Left cardiac atrium (tissue), 4 donors: Measurements from ENCODE around the gene ERC2. TPM values are rescaled to one million over a fixed set of nuclear protein-coding genes. Genes with fewer than 3 reads are reported as not detected.

Experiments
- ATAC-seq, 2 donors: fragments of 200-7000 bp; cut with Tn5 transposase; one replicate each; pipeline ENCODE4 v1.9.1; 2020; ENCODE audit warnings: mild to moderate bottlenecking in 2 of 2, moderate library complexity in 2 of 2
- DNase-seq: peaks from one replicate; pipeline ENCODE4 v3.0.0-alpha.2; 2020
- intact Hi-C, 2 donors: fragments of 100-400 bp; cut with DNase I; formaldehyde crosslinking; loops; one replicate each; pipeline versions ENCODE4 v1.14.1 to v1.15.1; 2022 to 2023
- total RNA-seq, 2 donors: library from RNA; stranded (reverse); fragmentation: NEBNext Ultra II Directional; extraction: Animal tissue kit (Norgen Biotek cat#: 25700); gene quantifications; one replicate each; pipeline ENCODE4 v1.2.1, GENCODE V29; 2021
- donor health status: DM: no; HTN: yes; CAD: no.
- donor health status: DM: no; HTN: yes; CAD: no; lungs with severe emphysema.
- donor health status: DM: yes; HTN: yes; CAD: no.
- donor health status: Dilated cardiomyopathy.

ERC2 gene
- total RNA-seq, 2 donors from 2014 or later: 2.6 to 3.6 TPM

DNA sequence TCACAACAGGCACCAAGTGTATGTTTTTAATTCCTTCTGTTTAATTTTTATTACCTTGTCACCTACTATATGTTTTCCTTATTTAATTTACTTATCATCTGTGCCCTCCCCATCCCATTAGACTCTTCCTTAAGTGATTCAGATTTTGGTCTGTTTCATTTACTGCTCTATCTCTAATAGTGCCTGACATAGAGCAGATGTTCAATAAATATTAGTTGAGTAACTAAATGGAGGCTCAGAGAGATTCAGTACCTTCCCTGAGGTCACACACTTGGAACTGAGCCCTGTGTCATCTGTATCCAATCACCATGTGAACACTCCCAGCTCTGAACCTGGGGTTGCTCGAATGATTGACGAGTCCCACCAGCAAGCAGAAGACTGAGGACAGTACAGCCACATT, 663.1 kb downstream of the ERC2 start:
- intact Hi-C loops: no loop called here
- ATAC-seq (no peak), DNase-seq (no peak)

DNA sequence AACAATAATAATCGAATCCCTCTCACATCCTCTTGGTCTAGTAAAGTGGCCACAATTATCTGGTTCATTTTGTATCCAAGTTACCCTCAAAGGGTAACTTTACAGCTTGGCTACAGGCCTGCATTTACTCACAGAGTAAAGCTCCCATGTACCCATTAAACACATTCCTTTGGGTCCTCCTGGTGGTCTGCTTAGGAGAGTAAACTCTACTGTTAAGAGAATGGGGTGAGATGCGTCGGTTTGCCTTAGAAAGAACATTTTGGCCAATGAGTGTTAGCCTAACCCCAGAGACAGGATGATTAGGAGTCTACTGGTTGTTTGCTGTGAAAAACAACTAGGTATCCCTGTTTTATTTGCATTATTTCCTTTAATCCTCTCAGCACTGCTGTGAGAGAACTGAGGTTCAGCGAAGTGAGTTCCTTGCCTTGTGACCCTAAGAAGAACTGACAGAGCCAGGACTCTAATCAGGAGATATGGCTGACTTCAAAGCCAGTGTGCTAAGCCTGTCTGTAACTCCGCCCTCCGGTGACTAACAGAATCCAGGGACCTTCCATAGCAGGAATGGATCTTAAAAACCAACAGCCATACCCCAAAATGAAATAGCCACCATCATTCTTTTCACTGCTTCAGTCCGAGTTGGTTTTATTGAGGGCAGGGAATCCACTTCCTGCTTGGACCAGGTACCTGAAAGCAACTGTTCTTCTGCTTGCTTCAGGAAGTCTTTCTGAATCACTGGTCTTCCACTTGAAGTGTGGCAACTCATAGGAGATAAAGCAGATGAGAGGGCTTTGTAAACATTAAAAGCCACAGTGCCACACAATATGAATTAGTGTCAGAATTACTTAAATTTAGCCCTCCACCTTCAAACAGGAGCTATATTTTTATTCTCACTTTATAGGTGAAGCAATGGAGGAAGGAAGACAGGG, 663.8 kb downstream of the ERC2 start:
- no peak for DNase-seq
- ATAC-seq: no peak
- intact Hi-C loops: no loop called here

DNA sequence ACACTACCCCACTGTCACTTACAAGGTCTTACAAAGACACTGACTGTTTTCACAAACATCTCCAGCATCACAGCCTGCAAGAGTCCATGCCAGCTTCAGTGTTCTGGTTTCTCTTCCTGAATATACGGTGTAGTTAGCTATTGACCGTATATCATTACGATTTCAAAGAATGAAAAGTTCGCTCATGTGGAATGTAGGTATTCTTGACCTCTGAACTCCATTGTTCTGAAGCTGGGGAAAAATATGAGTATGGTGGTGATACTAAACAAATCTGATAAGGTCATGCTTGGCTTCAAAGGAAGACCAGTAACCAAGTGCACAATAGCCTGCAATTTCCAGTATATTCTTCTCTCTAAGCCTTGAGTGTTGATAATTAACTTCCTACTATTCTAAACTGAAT, 665.5 kb downstream of the ERC2 start:
- no peak for DNase-seq
- ATAC-seq: no peak
- intact Hi-C loops: no loop called here

DNA sequence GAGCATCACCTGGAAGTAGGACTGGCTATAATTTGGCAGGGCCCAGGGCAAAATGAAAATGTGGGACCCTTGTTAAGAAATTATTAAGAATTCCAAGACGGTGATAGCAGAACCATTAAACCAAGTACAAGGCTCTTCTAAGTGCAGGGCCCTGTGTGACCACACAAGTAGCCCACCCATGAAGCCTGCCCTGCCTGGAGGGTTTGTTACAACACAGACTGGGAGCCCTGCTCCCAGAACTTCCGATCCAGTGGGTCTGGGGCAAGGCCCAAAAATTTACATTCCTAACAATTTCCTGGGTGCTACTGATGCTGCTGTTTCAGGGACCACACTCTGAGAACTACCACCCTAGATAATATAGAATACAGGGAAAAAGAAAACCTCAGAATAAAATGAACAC, 666.6 kb downstream of the ERC2 start:
- intact Hi-C loops: no loop called here
- ATAC-seq: no peak
- no peak for DNase-seq

- no peak for DNase-seq
- intact Hi-C loops: no loop called here
- ATAC-seq: no peak
Measured at GRCh38 chr3:55801068-55801467, 667.2 kb downstream of the ERC2 start.

DNA sequence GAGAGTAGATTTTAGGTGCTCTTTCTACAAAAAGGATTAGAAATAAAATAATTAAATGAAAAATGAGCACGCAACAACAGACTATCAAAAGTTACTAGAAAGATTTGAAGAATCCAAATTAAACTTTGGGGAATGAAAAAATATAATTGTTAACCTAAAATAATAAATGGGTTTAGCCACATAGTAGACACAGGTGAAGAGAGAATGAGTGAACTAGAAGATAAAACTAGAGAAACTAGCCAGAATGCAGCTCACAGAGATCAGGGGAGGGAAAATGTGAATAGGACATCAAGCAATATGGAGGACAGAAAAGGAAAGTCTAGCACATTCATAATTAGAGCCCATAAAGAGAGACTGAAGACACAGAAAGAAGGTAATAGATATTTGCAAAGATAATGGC, 670.5 kb downstream of the ERC2 start:
- intact Hi-C loops: no loop called here
- ATAC-seq: no peak

DNA sequence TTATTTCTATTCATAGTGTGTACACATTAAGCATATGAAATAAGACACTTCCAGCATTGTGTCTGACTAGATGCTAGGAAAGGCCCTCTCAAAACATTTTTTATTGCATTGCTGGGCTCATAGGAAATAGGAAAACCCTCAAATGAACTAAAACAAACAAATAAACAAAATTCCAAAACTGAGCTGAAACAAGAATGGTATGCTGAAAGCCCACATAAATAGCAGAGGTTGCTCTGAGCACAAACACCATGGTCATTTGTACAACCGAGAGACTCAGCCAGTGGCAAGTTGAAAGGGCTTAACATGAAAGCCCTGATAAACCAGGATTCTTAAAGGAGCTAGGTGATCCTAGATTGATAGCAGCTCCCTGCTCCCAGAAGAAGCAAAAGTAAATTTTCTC, 671.2 kb downstream of the ERC2 start:
- DNase-seq: no peak
- intact Hi-C loops: no loop called here
- ATAC-seq: no peak

More for the DNA sequence above, 670.5 kb downstream of the ERC2 start:
- no peak for DNase-seq

GRCh38 chr3:55796533-55796932, 671.7 kb downstream of the ERC2 start:
- ATAC-seq (no peak), DNase-seq (no peak)
- intact Hi-C loops: no loop called here

- intact Hi-C loops: no loop called here
- no peak for ATAC-seq
- DNase-seq: no peak
Measured at GRCh38 chr3:55795746-55796145, 672.5 kb downstream of the ERC2 start.

DNA sequence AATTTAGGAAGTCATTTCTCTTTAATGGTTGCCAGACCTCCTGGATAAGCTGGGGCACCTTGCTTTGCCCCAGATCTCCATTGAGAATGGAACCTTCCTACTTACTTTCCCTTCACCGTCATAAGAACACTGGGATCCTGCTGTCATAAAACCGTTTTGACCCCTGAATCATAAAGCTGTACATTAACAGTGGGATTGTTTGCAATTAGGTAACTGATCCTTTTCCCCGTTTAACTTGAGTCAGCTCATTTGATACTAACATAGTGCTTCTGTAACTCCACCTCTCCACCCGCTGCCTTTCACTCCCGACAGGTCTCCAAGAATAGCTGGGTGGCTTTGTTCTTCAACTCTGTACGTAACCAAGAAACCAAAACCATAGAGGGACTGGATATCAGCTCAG, 673.0 kb downstream of the ERC2 start:
- DNase-seq (no peak), ATAC-seq (no peak)
- intact Hi-C loops: no loop called here

DNA sequence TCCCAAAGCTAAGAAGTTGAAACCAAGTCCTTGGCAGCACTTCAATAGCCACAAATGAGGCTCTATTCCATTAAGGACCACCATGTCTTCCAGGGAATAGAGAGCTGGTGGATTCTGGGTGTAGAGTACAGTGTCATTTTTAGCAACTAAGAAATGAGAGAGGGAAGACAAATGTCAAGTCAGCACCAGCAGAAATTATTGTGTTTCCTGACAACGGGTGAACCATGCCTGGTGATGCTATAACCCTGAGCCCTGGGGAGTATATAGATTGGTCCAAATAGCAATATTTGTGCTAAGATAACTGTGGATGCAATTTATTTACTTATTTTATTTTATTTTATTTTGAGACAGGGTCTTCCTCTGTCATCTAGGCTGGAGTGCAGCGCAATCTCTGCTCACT, 675.5 kb downstream of the ERC2 start:
- DNase-seq (no peak), ATAC-seq (no peak)
- intact Hi-C loops: no loop called here

DNA sequence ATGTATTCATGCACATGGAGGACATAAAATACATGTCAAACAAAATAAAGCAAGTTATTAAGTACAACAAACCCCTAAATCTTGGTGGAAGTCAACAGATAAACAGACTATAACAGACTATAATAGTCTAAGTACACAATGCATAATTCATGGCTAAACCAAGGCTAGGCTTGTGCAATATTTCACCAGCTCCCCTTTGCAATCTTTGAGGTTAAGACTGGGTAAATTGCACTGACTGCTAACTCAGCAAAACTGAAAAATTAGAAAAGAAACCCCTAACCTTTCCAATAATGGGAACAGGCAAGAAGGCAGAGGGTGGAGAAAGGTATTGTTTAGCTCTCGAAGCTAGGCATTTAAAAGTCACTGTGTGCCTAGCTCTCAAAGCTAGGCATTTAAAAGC, 676.3 kb downstream of the ERC2 start:
- DNase-seq: no peak
- intact Hi-C loops: no loop called here
- no peak for ATAC-seq

- ATAC-seq (no peak), DNase-seq (no peak)
- intact Hi-C loops: no loop called here
Measured at GRCh38 chr3:55790596-55791350, 677.5 kb downstream of the ERC2 start.

DNA sequence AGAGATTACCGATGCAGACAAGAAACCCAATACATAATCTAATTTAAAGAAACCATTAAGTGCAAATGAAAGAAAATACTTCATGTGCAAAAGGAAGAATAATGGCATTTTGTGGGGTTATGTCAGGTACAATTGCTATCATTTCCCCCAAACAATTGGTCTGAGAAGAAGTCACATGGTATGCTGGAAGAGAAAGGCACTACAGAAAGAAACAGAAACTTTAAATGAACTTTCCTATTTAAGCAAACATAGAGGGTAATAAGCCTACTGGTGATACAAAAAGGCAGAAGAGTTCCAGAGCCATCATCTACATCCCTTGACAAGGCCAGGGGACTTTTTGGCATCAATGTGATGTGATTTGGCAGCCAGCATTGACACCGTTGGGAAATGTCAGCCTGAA, 678.8 kb downstream of the ERC2 start:
- ATAC-seq (no peak), DNase-seq (no peak)
- intact Hi-C loops: no loop called here

- intact Hi-C loops: no loop called here
- ATAC-seq (no peak), DNase-seq (no peak)
Measured at GRCh38 chr3:55782807-55783206, 685.5 kb downstream of the ERC2 start.

DNA sequence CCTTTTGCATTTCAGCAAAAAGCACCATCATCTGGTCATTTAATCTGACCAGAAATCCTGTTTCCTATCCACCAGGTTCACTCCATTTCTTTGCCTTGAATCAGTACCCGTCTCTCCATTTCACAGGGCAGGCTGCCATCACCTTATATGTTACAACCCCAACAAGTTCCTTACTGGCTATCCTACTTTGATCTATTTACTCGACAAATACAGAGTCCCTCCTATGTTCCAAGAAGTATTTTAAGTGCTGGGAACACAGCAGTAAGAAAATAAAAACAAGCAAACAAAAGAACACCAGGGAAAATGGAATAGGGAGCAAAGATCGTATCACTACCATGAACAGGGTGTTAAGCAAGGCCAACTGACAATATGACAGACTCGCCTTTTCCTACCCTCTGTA, 685.9 kb downstream of the ERC2 start:
- ATAC-seq (no peak), DNase-seq (no peak)
- intact Hi-C loops: no loop called here

DNA sequence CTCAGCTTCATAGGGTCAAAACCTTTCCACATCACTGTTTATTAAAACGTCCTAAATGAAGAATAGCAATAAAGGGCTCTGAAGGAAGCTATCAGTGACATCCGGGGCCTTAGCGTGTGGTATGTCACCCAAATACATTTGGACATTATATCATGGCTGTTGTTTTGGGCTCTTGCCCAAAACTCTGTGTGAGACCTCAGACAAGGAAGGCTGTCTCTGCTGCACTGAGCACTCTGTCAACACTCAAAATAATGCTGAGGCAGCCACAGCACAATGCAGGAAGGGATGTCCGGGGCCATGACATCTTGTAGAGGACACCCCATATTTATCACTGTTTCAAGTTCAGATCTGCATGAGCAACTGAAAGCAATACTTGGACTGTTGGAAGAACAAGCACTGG, 687.4 kb downstream of the ERC2 start:
- ATAC-seq (no peak), DNase-seq (no peak)

GRCh38 chr3:55779543-55779942, 688.7 kb downstream of the ERC2 start:
- intact Hi-C loops: no loop called here
- DNase-seq (no peak), ATAC-seq (no peak)

More for the DNA sequence above, 687.4 kb downstream of the ERC2 start:
- intact Hi-C loops: no loop called here

- DNase-seq (no peak), ATAC-seq (no peak)
- intact Hi-C loops: no loop called here
Measured at GRCh38 chr3:55775366-55776154, 692.7 kb downstream of the ERC2 start.

DNA sequence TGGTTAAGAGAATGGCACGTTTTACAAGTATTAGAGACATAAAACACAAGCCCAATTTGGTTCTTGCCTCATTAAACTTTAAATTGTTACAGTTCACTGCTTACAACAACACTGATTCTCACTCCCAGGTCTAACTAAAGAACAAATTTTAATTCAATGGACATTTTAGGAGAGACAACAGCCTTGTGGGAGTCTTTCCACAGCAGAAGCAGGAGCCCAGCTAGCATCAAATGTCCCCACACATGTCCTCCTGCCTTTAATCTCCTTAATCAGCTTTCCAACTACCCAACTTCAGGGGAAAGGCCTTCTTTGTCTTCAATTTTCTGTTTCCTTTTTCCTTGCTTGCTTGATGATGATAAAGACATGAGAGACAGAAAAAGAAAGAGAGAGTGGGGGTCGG, 693.4 kb downstream of the ERC2 start:
- intact Hi-C loops: no loop called here
- ATAC-seq: no peak
- no peak for DNase-seq
